ENCODE results near the gene PEX6. TPM values are rescaled to one million over a fixed set of nuclear protein-coding genes. Genes with fewer than 3 reads are reported as not detected.
"Not testable (repeated sequence)": the region's sequence is repeated elsewhere in the genome, so short reads cannot be mapped to it uniquely, and the experiment has no call there.

Gene PEX6
- total and polyA plus RNA-seq, 2 experiments from 2014 or later, result 6.5 to 25.1 TPM

GRCh38 chr6:42942444-42942843, 36.5 kb downstream of the PEX6 start:
- Histone ChIP-seq H3K27ac (ENCODE audit: low read depth) (peak overlapping the region; percentile 66), H3F3A (replicated peaks; ENCODE audit: low read depth) (no peaks in the 10 kb centered on the region), H3K36me3 (ENCODE audit: insufficient read depth) (no peaks in the 10 kb centered on the region), H4K20me1 (replicated peaks; ENCODE audit: insufficient read depth) (no peaks in the 10 kb centered on the region; the same call in 1 of the 2 replicates), H3K4me1 (ENCODE audit: insufficient read depth) (no peaks in the 10 kb centered on the region), H3K27me3 (ENCODE audit: insufficient read depth) (no peaks in the 10 kb centered on the region), H3K79me2 (replicated peaks; ENCODE audit: insufficient read depth) (no peaks in the 10 kb centered on the region), H3K9me2 (ENCODE audit: insufficient read depth) (no peaks in the 10 kb centered on the region), H3K4me2 (no peak overlapping the region), H3K4me3 (no peak overlapping the region), H2AFZ (no peak overlapping the region)
- DNase-seq (ENCODE audit: low spot score), result no peak
- TF ChIP-seq ZNF114 (CRISPR knock-in tag; IDR thresholded peaks at IDR 0.05), result no peak
- TF ChIP-seq ZNF462 (CRISPR knock-in tag; IDR thresholded peaks at IDR 0.05), result no peak
- no peak for TF ChIP-seq STAT1 (IDR thresholded peaks at IDR 0.05; ENCODE audit: unreplicated experiment)
- TF ChIP-seq POLR2AphosphoS5 (IDR thresholded peaks at IDR 0.05; ENCODE audit: low read depth), result no peak
- TF ChIP-seq JUNB (IDR thresholded peaks at IDR 0.05; ENCODE audit: unreplicated experiment), result no peak
- TF ChIP-seq NANOG (IDR thresholded peaks at IDR 0.05; ENCODE audit: borderline replicate concordance), result no peak
- no peak for TF ChIP-seq EZH2 (IDR thresholded peaks at IDR 0.05; ENCODE audit: low read depth, unreplicated experiment)
- TF ChIP-seq CREB1 (CRISPR knock-in tag; IDR thresholded peaks at IDR 0.05; ENCODE audit: low read depth), result no peak
- TF ChIP-seq EZH2phosphoT487 (IDR thresholded peaks at IDR 0.05; ENCODE audit: unreplicated experiment), result no peak
- H3K27ac Mint-ChIP-seq, result no peak overlapping the region
- peaks cover 16% of the 10 kb centered on the region for H3K27me3 Mint-ChIP-seq (ENCODE audit: insufficient read depth, low read depth, poor library complexity)
- peaks cover 45% of the 10 kb centered on the region for H3K36me3 Mint-ChIP-seq (ENCODE audit: low read depth)
- ATAC-seq, result peak; percentile 19; the same call in 2 of the 3 replicates
- peaks cover 16% of the 10 kb centered on the region for H3K4me1 Mint-ChIP-seq
- no peaks in the 10 kb centered on the region for H3K9me3 Mint-ChIP-seq
- H3K4me3 Mint-ChIP-seq, result no peak overlapping the region

GRCh38 chr6:42941356-42941755, 37.6 kb downstream of the PEX6 start:
- not testable (repeated sequence) for H2AFZ ChIP-seq; H3K9me2 ChIP-seq (ENCODE audit: insufficient read depth); H3K4me3 ChIP-seq; ATAC-seq; H3K9me3 Mint-ChIP-seq; H3K4me2 ChIP-seq; H3K36me3 ChIP-seq (ENCODE audit: insufficient read depth); H3K79me2 ChIP-seq (replicated peaks; ENCODE audit: insufficient read depth); H3K4me1 ChIP-seq (ENCODE audit: insufficient read depth); DNase-seq (ENCODE audit: low spot score); H3F3A ChIP-seq (replicated peaks; ENCODE audit: low read depth); H3K27ac Mint-ChIP-seq; H4K20me1 ChIP-seq (replicated peaks; ENCODE audit: insufficient read depth); H3K4me3 Mint-ChIP-seq; H3K27ac ChIP-seq (ENCODE audit: low read depth); H3K27me3 ChIP-seq (ENCODE audit: insufficient read depth)
- H3K36me3 Mint-ChIP-seq (ENCODE audit: low read depth), result peaks cover 56% of the 10 kb centered on the region
- H3K27me3 Mint-ChIP-seq (ENCODE audit: insufficient read depth, low read depth, poor library complexity), result peaks cover 16% of the 10 kb centered on the region
- H3K4me1 Mint-ChIP-seq, result peaks cover 16% of the 10 kb centered on the region

Data from GM23338 (cell line).